ENCODE data around the gene PPP1R15B.

DNA sequence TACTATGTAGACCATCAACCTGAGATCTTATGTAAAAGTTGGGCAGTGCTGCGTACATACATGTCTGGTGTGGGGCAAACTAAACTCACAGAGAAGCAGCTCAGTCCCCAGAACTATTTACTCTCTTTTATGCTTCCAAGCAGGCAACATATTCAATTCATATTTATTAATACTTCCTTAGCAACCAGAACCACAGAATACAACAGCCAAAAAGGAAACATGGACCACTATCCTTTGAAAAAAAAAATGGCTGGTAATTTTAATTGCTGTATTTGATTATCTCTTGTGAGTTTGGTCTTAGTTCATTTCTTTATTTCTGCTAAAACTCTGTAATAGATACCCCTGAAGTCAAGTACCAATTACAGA is 1.5 kb upstream of the PPP1R15B start:
- TF ChIP-seq CTCF (IDR thresholded peaks at IDR 0.05 in 2 of 3, conservative IDR thresholded peaks at IDR 0.05 in 1 of 3; ENCODE audit: control insufficient read depth in 2 of 3, extremely low read depth in 1 of 3, insufficient read depth in 1 of 3, low read depth in 3 of 3, low read length in 3 of 3) (no peak), GABPA (IDR thresholded peaks at IDR 0.05; ENCODE audit: low read depth) (no peak), NBN (IDR thresholded peaks at IDR 0.05) (no peak), SMC3 (IDR thresholded peaks at IDR 0.05; ENCODE audit: borderline replicate concordance, low read length) (no peak), CREM (IDR thresholded peaks at IDR 0.05; ENCODE audit: low read depth) (no peak), SP1 (IDR thresholded peaks at IDR 0.05; ENCODE audit: low read depth, low read length) (no peak), ZNF24 (IDR thresholded peaks at IDR 0.05) (no peak), BHLHE40 (IDR thresholded peaks at IDR 0.05; ENCODE audit: borderline replicate concordance in 1 of 2, low read depth in 2 of 2, low read length in 1 of 2) (no peak), IKZF1 (conservative IDR thresholded peaks at IDR 0.05) (no peak), TCF3 (IDR thresholded peaks at IDR 0.05; ENCODE audit: borderline replicate concordance, insufficient read depth, low read depth, low read length) (no peak), RFX5 (IDR thresholded peaks at IDR 0.05; ENCODE audit: low read depth, low read length) (no peak), RAD21 (IDR thresholded peaks at IDR 0.05; ENCODE audit: insufficient read depth, low read depth, low read length) (no peak)

Measured in GM12878 (cell line).